ENCODE results near the gene ARHGEF2.

Gene ARHGEF2

DNA sequence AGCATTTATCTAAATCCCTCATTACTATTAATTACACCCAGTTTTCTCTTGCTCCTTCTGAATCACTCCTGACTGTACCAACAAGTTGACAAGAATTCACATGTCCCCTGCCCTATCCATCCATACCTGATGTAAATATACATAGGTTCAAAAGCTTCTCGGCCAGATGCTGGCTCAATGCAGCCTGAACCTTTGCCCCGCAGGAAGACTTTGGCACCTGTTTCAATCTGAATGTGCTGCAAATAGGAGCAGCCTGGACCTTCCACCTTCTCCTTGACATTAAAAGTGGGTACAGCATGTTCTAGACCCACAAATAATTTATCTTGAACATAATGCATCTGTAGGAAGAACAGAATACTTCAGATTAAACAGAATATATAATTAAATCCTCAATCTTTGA, 52.8 kb downstream of the ARHGEF2 start:
- H3K36me3 ChIP-seq (ENCODE audit: control insufficient read depth, low read length) = peaks cover 96% of the 10 kb centered on the region
- no peaks in the 10 kb centered on the region for H3K27me3 ChIP-seq (ENCODE audit: control insufficient read depth, low read length)
- no peak overlapping the region for H3K4me3 ChIP-seq (ENCODE audit: low read length)
- H3K4me1 ChIP-seq (ENCODE audit: control insufficient read depth, low read length) = peaks cover 4% of the 10 kb centered on the region; the same call in 1 of the 2 replicates
- TF ChIP-seq, protein P1, sequence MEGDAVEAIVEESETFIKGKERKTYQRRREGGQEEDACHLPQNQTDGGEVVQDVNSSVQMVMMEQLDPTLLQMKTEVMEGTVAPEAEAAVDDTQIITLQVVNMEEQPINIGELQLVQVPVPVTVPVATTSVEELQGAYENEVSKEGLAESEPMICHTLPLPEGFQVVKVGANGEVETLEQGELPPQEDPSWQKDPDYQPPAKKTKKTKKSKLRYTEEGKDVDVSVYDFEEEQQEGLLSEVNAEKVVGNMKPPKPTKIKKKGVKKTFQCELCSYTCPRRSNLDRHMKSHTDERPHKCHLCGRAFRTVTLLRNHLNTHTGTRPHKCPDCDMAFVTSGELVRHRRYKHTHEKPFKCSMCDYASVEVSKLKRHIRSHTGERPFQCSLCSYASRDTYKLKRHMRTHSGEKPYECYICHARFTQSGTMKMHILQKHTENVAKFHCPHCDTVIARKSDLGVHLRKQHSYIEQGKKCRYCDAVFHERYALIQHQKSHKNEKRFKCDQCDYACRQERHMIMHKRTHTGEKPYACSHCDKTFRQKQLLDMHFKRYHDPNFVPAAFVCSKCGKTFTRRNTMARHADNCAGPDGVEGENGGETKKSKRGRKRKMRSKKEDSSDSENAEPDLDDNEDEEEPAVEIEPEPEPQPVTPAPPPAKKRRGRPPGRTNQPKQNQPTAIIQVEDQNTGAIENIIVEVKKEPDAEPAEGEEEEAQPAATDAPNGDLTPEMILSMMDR (IDR thresholded peaks at IDR 0.05; ENCODE audit: low read depth, low read length, poor library complexity, severe bottlenecking) = no peak
- no peak for TF ChIP-seq EZH2phosphoT487 (IDR thresholded peaks at IDR 0.05; ENCODE audit: borderline replicate concordance, low read length)
- H3K9me2 ChIP-seq (replicated peaks; ENCODE audit: control insufficient read depth, low read length) = no peaks in the 10 kb centered on the region
- peaks cover 61% of the 10 kb centered on the region for H3K79me2 ChIP-seq (ENCODE audit: control insufficient read depth, low read length)
- H3K4me2 ChIP-seq (ENCODE audit: low read length) = no peak overlapping the region
- peaks cover 3% of the 10 kb centered on the region; the same call in 1 of the 2 replicates for H4K20me1 ChIP-seq (ENCODE audit: control insufficient read depth, insufficient read depth, low read depth, low read length)
- H3K9me3 ChIP-seq (ENCODE audit: control insufficient read depth, insufficient read depth, low read length) = no peaks in the 10 kb centered on the region
- no peak overlapping the region for H3K27ac ChIP-seq (ENCODE audit: low read depth, low read length)
- peaks cover 10% of the 10 kb centered on the region for H3F3A ChIP-seq (ENCODE audit: control insufficient read depth, insufficient read depth)

DNA sequence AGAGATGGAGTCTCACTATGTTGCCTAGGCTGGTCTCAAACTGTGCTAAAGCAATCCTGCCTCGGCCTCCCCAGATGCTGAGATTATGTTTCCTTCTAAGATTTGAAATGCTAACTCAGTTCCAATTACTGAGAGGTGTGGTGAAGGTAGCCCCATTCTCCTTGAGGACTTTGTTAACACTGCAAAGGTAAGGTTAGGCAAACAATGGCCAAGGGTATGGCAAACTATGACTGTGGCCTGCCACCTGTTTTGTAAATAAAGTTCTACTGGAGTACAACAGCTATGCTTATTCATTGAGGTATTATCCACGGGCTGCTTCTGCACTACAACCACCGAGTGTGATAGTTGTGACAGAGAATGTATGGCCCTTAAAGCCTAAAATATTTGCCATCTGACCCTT, 57.6 kb downstream of the ARHGEF2 start:
- TF ChIP-seq, protein P1 (IDR thresholded peaks at IDR 0.05; ENCODE audit: low read depth, low read length, poor library complexity, severe bottlenecking) = no peak
- no peak for TF ChIP-seq EZH2phosphoT487 (IDR thresholded peaks at IDR 0.05; ENCODE audit: borderline replicate concordance, low read length)
- H3K36me3 ChIP-seq (ENCODE audit: control insufficient read depth, low read length) = peaks cover 94% of the 10 kb centered on the region
- H3F3A ChIP-seq (ENCODE audit: control insufficient read depth, insufficient read depth) = peaks cover 35% of the 10 kb centered on the region
- H4K20me1 ChIP-seq (ENCODE audit: control insufficient read depth, insufficient read depth, low read depth, low read length) = no peaks in the 10 kb centered on the region
- no peaks in the 10 kb centered on the region for H3K9me2 ChIP-seq (replicated peaks; ENCODE audit: control insufficient read depth, low read length)
- H3K4me1 ChIP-seq (ENCODE audit: control insufficient read depth, low read length) = no peaks in the 10 kb centered on the region
- no peak overlapping the region for H3K4me3 ChIP-seq (ENCODE audit: low read length)
- no peaks in the 10 kb centered on the region for H3K27me3 ChIP-seq (ENCODE audit: control insufficient read depth, low read length)
- H3K4me2 ChIP-seq (ENCODE audit: low read length) = no peak overlapping the region
- H3K79me2 ChIP-seq (ENCODE audit: control insufficient read depth, low read length) = peaks cover 33% of the 10 kb centered on the region
- H3K9me3 ChIP-seq (ENCODE audit: control insufficient read depth, insufficient read depth, low read length) = no peaks in the 10 kb centered on the region
- no peak overlapping the region for H3K27ac ChIP-seq (ENCODE audit: low read depth, low read length)

DNA sequence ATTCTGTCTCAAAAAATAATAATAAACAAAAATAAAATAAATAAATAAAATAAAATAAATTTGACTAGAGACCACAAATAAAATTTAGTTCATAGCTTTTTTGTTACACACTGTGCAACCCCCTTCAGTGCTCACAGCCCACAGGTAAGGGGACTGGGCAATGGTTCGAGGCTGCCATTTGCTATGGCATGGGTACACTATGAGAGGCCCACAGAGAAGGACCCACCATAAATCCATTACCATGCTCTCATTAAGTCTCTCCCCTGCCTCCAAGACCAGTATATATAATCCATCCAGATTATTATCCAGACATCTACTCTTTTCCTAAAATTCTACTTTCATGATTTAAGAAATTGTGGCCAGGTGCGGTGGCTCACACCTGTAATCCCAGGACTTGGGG, 58.5 kb downstream of the ARHGEF2 start:
- Histone ChIP-seq H3K4me1 (ENCODE audit: control insufficient read depth, low read length) (no peaks in the 10 kb centered on the region), H3K27me3 (ENCODE audit: control insufficient read depth, low read length) (no peaks in the 10 kb centered on the region), H3K79me2 (ENCODE audit: control insufficient read depth, low read length) (peaks cover 28% of the 10 kb centered on the region), H3K36me3 (ENCODE audit: control insufficient read depth, low read length) (peaks cover 92% of the 10 kb centered on the region), H3K9me2 (replicated peaks; ENCODE audit: control insufficient read depth, low read length) (no peaks in the 10 kb centered on the region), H3K4me2 (ENCODE audit: low read length) (no peak overlapping the region), H3K9me3 (ENCODE audit: control insufficient read depth, insufficient read depth, low read length) (no peaks in the 10 kb centered on the region), H3K27ac (ENCODE audit: low read depth, low read length) (no peak overlapping the region), H4K20me1 (ENCODE audit: control insufficient read depth, insufficient read depth, low read depth, low read length) (no peaks in the 10 kb centered on the region), H3F3A (ENCODE audit: control insufficient read depth, insufficient read depth) (peaks cover 39% of the 10 kb centered on the region), H3K4me3 (ENCODE audit: low read length) (no peak overlapping the region)
- TF ChIP-seq EZH2phosphoT487 (IDR thresholded peaks at IDR 0.05; ENCODE audit: borderline replicate concordance, low read length) = no peak
- TF ChIP-seq, protein P1 (IDR thresholded peaks at IDR 0.05; ENCODE audit: low read depth, low read length, poor library complexity, severe bottlenecking) = no peak
